HFF-Myc (cell line): ENCODE results near the gene BRSK1.

Source experiments
- DNase-seq: peaks from one replicate; pipeline ENCODE4 v3.0.0-alpha.2; 2011; ENCODE audit warnings: low read depth; ENCODE audit errors: extremely low read depth
- H3K4me3 ChIP-seq: replicated peaks from 2 replicates; pipeline ENCODE4 v1.5.1; 2011; ENCODE audit warnings: low read depth, mild to moderate bottlenecking, control low read depth, low read length
- CTCF ChIP-seq: IDR thresholded peaks from 2 replicates; pipeline ENCODE4 v1.5.1; 2012; ENCODE audit warnings: mild to moderate bottlenecking, low read depth, low read length, control low read depth; ENCODE audit errors: missing control alignments

The BRSK1 gene

GRCh38 chr19:55333870-55334269 is 50.1 kb downstream of the BRSK1 start:
- H3K4me3 ChIP-seq = no peak overlapping the region
- TF ChIP-seq CTCF = no peak
- DNase-seq = no peak

GRCh38 chr19:55336101-55336500 is 52.3 kb downstream of the BRSK1 start:
- no peak for DNase-seq
- no peak for TF ChIP-seq CTCF
- no peak overlapping the region for H3K4me3 ChIP-seq

- peak; percentile 100 for DNase-seq
- peak; percentile 24 for TF ChIP-seq CTCF
- peak within 1 kb of the TSS; percentile 67 for H3K4me3 ChIP-seq
These were observed 55.5 kb downstream of the BRSK1 start, which contains the start of gene KMT5C for GRCh38 chr19:55339105-55339888. KMT5C (plus strand) TSS chr19:55339876; CDS start chr19:55341937, 2,061 bp downstream.

- peak overlapping the region; percentile 67 for H3K4me3 ChIP-seq
- TF ChIP-seq CTCF = no peak
- DNase-seq = no peak
These were observed 56.3 kb downstream of the BRSK1 start for GRCh38 chr19:55339889-55340783.

- H3K4me3 ChIP-seq = peak overlapping the region; percentile 67
- DNase-seq = no peak
- TF ChIP-seq CTCF = no peak
These were observed 57.0 kb downstream of the BRSK1 start for GRCh38 chr19:55340784-55341147.

- H3K4me3 ChIP-seq = peak overlapping the region; percentile 67
- no peak for DNase-seq
- no peak for TF ChIP-seq CTCF
These were observed 57.4 kb downstream of the BRSK1 start for GRCh38 chr19:55341171-55341588.
